ENCODE data around the gene FBXL19. TPM values are rescaled to one million over a fixed set of nuclear protein-coding genes. Genes with fewer than 3 reads are reported as not detected.
"Not testable (repeated sequence)": the region's sequence is repeated elsewhere in the genome, so short reads cannot be mapped to it uniquely, and the experiment has no call there.

Gene FBXL19
- total RNA-seq, 3 donors from 2014 or later: 25.8 to 31.3 (median 30.8) TPM

GRCh38 chr16:30937692-30938091, 14.3 kb downstream of the FBXL19 start:
- Mint-ChIP-seq H3K27me3 (ENCODE audit: low read depth) (no peaks in the 10 kb centered on the region), H3K9me3 (no peaks in the 10 kb centered on the region), H3K36me3 (ENCODE audit: insufficient read depth) (peaks cover 5% of the 10 kb centered on the region), H3K4me3 (no peak overlapping the region), H3K4me1 (ENCODE audit: low read depth) (peaks cover 22% of the 10 kb centered on the region)
- no peak for DNase-seq
- ATAC-seq: no peak

GRCh38 chr16:30939571-30939970, 16.2 kb downstream of the FBXL19 start:
- ATAC-seq; DNase-seq; H3K27me3 Mint-ChIP-seq (ENCODE audit: low read depth); H3K4me3 Mint-ChIP-seq; H3K9me3 Mint-ChIP-seq: not testable (repeated sequence)
- peaks cover 10% of the 10 kb centered on the region for H3K36me3 Mint-ChIP-seq (ENCODE audit: insufficient read depth)
- H3K4me1 Mint-ChIP-seq (ENCODE audit: low read depth): peaks cover 23% of the 10 kb centered on the region

GRCh38 chr16:30941600-30942425, 18.4 kb downstream of the FBXL19 start:
- ATAC-seq (peak; percentile 92 to 95), DNase-seq (peak; percentile 54)
- Mint-ChIP-seq H3K9me3 (no peaks in the 10 kb centered on the region), H3K4me1 (ENCODE audit: low read depth) (peaks cover 20% of the 10 kb centered on the region), H3K27me3 (ENCODE audit: low read depth) (no peaks in the 10 kb centered on the region), H3K4me3 (peak overlapping the region; percentile 4), H3K36me3 (ENCODE audit: insufficient read depth) (peaks cover 17% of the 10 kb centered on the region)

GRCh38 chr16:30942426-30942806, 19.0 kb downstream of the FBXL19 start:
- peaks cover 18% of the 10 kb centered on the region for H3K4me1 Mint-ChIP-seq (ENCODE audit: low read depth)
- DNase-seq: no peak
- no peaks in the 10 kb centered on the region for H3K27me3 Mint-ChIP-seq (ENCODE audit: low read depth)
- no peaks in the 10 kb centered on the region for H3K9me3 Mint-ChIP-seq
- peaks cover 17% of the 10 kb centered on the region for H3K36me3 Mint-ChIP-seq (ENCODE audit: insufficient read depth)
- peak; percentile 42 to 46 for ATAC-seq
- peak overlapping the region; percentile 4 for H3K4me3 Mint-ChIP-seq

GRCh38 chr16:30944352-30944751, 21.0 kb downstream of the FBXL19 start:
- DNase-seq (no peak), ATAC-seq (no peak)
- H3K36me3 Mint-ChIP-seq (ENCODE audit: insufficient read depth): peaks cover 15% of the 10 kb centered on the region
- no peaks in the 10 kb centered on the region for H3K9me3 Mint-ChIP-seq
- peaks cover 13% of the 10 kb centered on the region for H3K4me1 Mint-ChIP-seq (ENCODE audit: low read depth)
- no peak overlapping the region for H3K4me3 Mint-ChIP-seq
- no peaks in the 10 kb centered on the region for H3K27me3 Mint-ChIP-seq (ENCODE audit: low read depth)

GRCh38 chr16:30946671-30947540, 23.5 kb downstream of the FBXL19 start:
- H3K4me3 Mint-ChIP-seq: no peak overlapping the region
- ATAC-seq (no peak), DNase-seq (no peak)
- H3K27me3 Mint-ChIP-seq (ENCODE audit: low read depth): no peaks in the 10 kb centered on the region
- H3K4me1 Mint-ChIP-seq (ENCODE audit: low read depth): peaks cover 21% of the 10 kb centered on the region
- no peaks in the 10 kb centered on the region for H3K9me3 Mint-ChIP-seq
- H3K36me3 Mint-ChIP-seq (ENCODE audit: insufficient read depth): peaks cover 15% of the 10 kb centered on the region

GRCh38 chr16:30947541-30947858, 24.1 kb downstream of the FBXL19 start:
- Mint-ChIP-seq H3K27me3 (ENCODE audit: low read depth) (no peaks in the 10 kb centered on the region), H3K9me3 (no peaks in the 10 kb centered on the region), H3K4me1 (ENCODE audit: low read depth) (peaks cover 16% of the 10 kb centered on the region), H3K36me3 (ENCODE audit: insufficient read depth) (peaks cover 15% of the 10 kb centered on the region), H3K4me3 (no peak overlapping the region)
- ATAC-seq (no peak), DNase-seq (no peak)

GRCh38 chr16:30947859-30948666, 24.7 kb downstream of the FBXL19 start:
- Mint-ChIP-seq H3K36me3 (ENCODE audit: insufficient read depth) (peaks cover 15% of the 10 kb centered on the region), H3K4me3 (no peak overlapping the region), H3K9me3 (no peaks in the 10 kb centered on the region), H3K27me3 (ENCODE audit: low read depth) (no peaks in the 10 kb centered on the region), H3K4me1 (ENCODE audit: low read depth) (peaks cover 12% of the 10 kb centered on the region)
- DNase-seq: no peak
- ATAC-seq: no peak

GRCh38 chr16:30948667-30949649, 25.6 kb downstream of the FBXL19 start, which contains the start of gene ORAI3:
TSS of gene ORAI3 (plus strand) at chr16:30949068. CDS start at chr16:30949290, 222 bp downstream.
- H3K4me3 Mint-ChIP-seq: peak within 1 kb of the TSS; percentile 82
- peak; percentile 23 for DNase-seq
- H3K9me3 Mint-ChIP-seq: no peaks in the 10 kb centered on the region
- H3K4me1 Mint-ChIP-seq (ENCODE audit: low read depth): peaks cover 17% of the 10 kb centered on the region
- H3K27me3 Mint-ChIP-seq (ENCODE audit: low read depth): no peaks in the 10 kb centered on the region
- H3K36me3 Mint-ChIP-seq (ENCODE audit: insufficient read depth): peaks cover 13% of the 10 kb centered on the region
- peak; percentile 62 for ATAC-seq

- no peaks in the 10 kb centered on the region for H3K9me3 Mint-ChIP-seq
- H3K4me3 Mint-ChIP-seq: peak overlapping the region; percentile 82
- H3K36me3 Mint-ChIP-seq (ENCODE audit: insufficient read depth): peaks cover 7% of the 10 kb centered on the region
- peaks cover 17% of the 10 kb centered on the region for H3K4me1 Mint-ChIP-seq (ENCODE audit: low read depth)
- ATAC-seq (peak; percentile 27 to 44), DNase-seq (no peak)
- no peaks in the 10 kb centered on the region for H3K27me3 Mint-ChIP-seq (ENCODE audit: low read depth)
Measured at GRCh38 chr16:30949650-30950515, 26.5 kb downstream of the FBXL19 start.

- H3K9me3 Mint-ChIP-seq: no peaks in the 10 kb centered on the region
- H3K4me3 Mint-ChIP-seq: peak overlapping the region; percentile 82
- H3K27me3 Mint-ChIP-seq (ENCODE audit: low read depth): no peaks in the 10 kb centered on the region
- H3K4me1 Mint-ChIP-seq (ENCODE audit: low read depth): peaks cover 17% of the 10 kb centered on the region
- DNase-seq: no peak
- no peak for ATAC-seq
- H3K36me3 Mint-ChIP-seq (ENCODE audit: insufficient read depth): peaks cover 7% of the 10 kb centered on the region
Measured at GRCh38 chr16:30950516-30951065, 27.2 kb downstream of the FBXL19 start.

- H3K36me3 Mint-ChIP-seq (ENCODE audit: insufficient read depth): peaks cover 3% of the 10 kb centered on the region
- no peak for ATAC-seq
- no peak for DNase-seq
- H3K9me3 Mint-ChIP-seq: no peaks in the 10 kb centered on the region
- no peaks in the 10 kb centered on the region for H3K27me3 Mint-ChIP-seq (ENCODE audit: low read depth)
- peaks cover 17% of the 10 kb centered on the region for H3K4me1 Mint-ChIP-seq (ENCODE audit: low read depth)
- no peak overlapping the region for H3K4me3 Mint-ChIP-seq
Measured at GRCh38 chr16:30951193-30951592, 27.8 kb downstream of the FBXL19 start.
